GM12801 (cell line): ENCODE measurements around the gene ADARB2.

Experiments
- CTCF ChIP-seq: IDR thresholded peaks from one replicate; pipeline ENCODE4 v1.5.1; 2011; ENCODE audit warnings: control low read depth; ENCODE audit not compliant: insufficient read length; ENCODE audit errors: extremely low read depth

Gene ADARB2

DNA sequence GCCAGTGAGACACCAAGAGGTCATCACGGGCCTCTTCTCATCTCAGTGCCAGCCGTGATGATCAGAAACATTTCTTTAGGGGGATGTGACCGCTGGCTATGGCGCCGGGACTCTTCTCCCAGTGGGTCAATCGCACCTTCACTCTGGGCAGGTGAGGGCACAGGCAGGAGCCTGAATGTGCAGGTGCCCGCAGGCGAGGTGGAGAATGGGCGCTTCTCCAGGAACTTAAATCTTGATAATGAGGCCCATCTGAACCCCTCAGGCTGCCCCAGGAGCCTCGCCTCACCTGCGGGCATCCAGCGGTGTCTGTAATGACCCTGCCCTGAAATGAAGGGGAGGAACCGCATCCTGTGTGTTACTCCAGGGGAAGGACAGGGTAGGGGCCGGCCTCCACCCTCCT, 204.7 kb downstream of the ADARB2 start:
- no peak for TF ChIP-seq CTCF

GRCh38 chr10:1531883-1532597, 205.3 kb downstream of the ADARB2 start:
- no peak for TF ChIP-seq CTCF

DNA sequence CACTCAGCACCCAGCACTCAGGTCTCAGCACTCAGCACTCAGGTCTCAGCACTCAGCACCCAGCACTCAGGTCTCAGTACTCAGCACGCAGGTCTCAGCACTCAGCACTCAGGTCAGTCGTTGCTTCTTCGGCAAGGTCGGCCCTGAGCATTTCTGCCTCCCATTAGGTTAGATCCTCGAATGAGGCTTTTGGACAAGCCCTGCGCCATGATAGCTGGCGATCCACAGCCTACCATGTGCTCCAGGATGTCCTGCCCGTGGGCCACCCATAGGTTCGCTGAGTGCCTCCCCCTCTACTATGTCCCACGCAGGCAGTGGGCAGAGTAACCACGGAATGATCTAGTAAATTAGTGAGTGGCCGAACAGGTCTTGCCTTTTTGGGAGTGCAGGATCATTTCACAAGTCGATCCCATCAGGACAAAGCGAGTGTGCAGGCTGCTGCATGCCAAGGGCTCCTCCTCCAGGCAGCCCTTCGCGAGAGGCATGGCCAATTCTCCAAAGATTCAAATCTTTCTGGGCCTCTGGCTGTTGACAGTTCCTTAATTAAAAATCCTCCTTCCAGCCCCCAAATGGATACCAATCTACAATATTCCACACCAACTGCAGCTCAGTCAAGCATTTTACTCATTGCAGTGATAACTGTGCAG, 206.3 kb downstream of the ADARB2 start:
- no peak for TF ChIP-seq CTCF

DNA sequence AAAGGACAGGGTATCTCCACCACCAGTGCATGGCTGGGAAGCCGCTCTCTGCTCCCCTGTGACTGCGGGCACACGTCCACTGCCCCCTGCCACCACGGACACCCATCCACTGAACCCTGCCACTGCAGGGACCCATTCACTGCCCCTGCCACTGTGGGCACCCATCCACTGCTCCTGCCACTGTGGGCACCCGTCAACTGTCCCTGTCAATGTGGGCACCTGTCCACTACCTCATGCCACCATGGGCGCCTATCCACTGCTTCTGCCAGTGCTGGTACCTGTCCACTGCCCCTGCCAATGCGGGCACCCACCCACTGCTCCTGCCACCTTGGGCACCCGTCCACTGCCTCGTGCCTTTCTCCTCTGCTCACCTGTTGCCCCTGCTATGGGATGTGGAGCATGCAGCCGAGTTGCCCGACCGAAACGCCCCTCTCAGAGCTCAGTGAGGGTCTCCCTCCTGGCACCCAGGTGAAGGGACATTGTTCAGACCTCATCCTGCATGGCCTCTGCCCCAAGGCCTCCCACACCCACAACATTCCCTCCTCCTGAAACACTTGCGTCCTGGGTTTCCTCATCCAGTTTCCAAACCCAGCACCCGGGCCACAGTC, 207.4 kb downstream of the ADARB2 start:
- no peak for TF ChIP-seq CTCF

DNA sequence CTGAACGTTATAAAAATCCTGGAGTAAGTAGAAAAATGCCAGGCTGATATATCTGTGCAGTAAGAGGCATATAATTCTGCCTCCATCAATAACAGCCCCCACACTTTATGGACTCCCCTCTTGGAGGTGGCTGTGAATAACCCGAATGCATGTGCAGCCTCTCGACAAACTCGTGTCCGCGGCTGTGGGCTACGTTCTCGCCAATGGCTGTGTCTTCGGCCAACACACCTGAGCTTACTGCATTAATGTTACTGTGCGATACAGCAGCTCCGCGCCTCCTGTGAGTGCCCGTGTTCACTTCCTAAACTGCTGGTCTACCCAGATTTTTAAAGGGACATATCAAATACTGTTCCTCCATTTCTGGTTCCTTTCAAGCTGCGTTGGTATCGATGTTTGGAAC, 209.4 kb downstream of the ADARB2 start:
- TF ChIP-seq CTCF: no peak

GRCh38 chr10:1526436-1527055, 210.8 kb downstream of the ADARB2 start:
- TF ChIP-seq CTCF: no peak
